NCI-H2029 (cell line): Measurements from ENCODE around the gene AKT1.
"Not testable (repeated sequence)": the region's sequence is repeated elsewhere in the genome, so short reads cannot be mapped to it uniquely, and the experiment has no call there.

Experiments used
- DNase-seq: peaks from one replicate; lab custom pipeline; 2025; lab: John Stamatoyannopoulos, UW

AKT1 gene

DNA sequence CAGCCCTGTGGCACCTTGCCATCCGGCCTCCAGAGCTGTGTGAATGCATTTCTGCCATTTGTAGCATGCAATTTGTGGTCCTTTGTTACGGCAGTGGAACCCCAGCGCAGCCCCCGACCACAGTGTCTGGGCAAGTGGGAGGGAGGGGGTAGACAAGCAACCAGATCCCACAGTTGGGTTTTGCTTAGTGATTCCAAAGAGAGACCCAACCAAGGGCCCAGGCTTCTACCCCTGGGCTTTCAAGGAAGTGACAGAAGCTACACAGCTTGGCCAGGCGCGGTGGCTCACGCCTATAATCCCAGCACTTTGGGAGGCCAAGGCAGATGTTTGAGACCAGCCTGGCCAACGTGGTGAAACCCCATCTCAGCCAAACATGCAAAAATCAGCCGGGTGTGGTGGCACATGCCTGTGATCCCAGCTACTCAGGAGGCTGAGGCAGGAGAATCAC, 23.2 kb upstream of the AKT1 start:
- no peak for DNase-seq

DNA sequence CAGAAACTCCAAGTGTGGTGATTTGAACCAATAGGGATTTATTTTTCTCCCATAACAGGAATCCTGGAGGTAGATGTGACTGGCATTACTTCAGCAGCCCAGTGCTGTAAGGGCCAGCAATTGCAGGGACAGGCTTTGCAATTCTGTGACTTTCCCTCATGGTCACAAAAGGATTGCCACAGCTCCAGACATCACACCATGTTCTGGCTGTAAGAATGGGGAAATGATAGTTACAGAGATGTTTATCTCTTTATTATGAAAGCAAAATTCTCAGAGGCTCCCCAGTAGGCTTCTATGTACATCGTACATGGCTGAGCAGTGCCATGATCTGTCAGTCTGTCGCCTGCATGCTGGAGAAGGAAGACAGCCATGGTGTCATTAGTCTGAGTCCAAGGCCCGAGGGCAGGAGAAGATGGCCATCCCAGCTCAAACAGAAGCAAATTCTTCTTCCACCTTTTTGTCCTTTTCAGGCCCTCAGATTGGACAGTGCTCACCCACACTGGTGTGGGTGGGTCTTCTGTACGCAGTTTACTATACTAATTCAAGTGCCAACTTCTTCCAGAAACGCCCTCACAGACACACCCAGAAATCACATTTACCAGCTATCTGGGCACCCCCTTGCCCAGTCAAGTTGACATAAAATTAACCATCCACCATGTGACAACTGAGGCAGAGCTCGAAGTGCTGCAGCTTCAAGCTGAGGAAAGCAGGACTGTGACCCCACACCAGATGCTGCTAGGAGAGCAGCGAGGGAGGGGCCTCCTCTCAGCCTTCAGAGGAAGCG, 22.6 kb upstream of the AKT1 start:
- DNase-seq, result no peak

DNA sequence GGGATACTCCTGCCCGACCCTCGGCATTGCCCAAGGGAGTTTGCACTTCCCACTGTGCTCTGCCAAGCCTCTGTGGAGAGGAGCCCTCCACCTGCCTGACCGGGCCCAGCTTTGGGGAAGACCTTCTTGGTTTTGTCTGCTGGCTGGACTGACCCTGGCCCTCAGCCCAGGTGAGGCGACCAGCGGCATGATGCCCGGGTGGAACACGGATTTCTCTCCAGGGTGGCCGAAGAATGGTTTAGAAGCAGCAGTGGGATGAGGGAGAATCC, 21.0 kb upstream of the AKT1 start:
- DNase-seq, result no peak

DNA sequence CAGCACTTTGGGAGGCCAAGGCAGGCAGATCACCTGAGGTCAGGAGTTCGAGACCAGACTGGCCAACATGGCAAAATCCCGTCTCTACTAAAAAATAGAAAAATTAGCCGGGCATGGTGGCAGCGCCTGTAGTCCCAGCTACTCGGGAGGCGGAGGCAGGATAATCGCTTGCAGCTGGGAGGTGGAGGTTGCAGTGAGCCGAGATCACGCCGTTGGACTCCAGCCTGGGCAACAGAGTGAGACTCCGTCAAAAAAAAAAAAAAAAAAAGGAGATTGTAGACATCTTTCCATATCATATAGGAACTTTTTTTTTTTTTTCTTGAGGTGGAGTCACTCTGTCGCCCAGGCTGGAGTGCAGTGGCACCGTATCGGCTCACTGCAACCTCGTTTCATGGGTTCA, 19.2 kb upstream of the AKT1 start:
- DNase-seq, result not testable (repeated sequence)

DNA sequence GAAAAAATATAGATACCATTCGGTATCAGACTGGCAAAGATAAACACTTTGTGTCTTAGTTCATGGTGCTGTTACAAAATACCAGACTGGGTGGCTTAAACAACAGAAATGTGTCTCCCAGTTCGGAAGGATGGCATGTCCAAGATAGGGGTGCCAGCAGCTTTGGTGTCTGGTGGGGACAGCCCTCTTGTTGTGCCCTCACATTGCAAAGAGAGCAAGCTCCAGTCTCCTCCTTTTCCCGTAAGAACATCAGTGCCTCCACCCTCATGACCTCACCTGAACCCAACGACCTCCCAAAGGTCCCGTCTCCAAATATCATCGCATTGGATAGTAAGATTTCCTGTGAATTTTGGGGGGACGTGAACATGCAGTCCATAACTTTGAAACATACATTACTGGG, 17.7 kb upstream of the AKT1 start:
- no peak for DNase-seq

DNA sequence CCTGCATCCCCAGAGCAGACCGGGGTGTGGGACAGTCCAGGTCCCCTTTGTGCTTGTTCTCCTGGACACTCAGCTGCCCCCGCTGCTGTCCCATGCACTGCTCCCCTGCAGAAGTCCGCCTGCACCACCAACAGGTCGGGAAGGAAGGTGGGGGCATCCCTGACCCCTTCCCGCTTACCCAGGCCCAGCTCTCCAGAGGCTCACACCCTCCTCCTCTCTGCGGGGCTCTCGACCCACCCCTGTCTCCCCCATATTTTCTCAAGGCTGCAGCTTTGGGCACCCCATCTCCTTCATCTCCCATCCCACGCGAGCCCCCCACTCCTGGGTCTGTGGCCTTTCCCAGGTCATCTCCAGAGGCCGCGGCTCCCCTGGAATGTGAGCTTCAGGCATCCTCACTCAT, 14.8 kb upstream of the AKT1 start:
- no peak for DNase-seq

DNA sequence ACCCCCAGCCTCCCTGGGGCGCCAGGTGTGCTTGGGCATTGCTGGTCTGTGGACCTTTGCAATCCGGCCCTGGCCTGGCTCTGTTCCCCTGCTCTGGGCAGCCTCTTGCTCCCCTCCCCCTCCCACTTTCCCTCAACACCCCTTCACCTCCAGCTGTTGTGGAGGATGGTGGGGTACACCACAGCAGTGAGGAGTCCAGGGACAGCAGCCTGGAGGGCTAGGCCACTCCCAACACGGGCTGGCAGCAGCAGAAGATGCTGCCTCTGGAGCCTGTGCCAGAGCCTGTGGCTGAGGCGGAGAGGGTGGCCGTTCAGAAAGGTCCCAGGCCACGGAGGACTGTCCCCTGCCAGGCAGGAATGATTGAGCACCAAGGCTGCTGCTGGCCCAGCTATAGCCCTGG, 12.9 kb upstream of the AKT1 start:
- DNase-seq, result no peak

DNA sequence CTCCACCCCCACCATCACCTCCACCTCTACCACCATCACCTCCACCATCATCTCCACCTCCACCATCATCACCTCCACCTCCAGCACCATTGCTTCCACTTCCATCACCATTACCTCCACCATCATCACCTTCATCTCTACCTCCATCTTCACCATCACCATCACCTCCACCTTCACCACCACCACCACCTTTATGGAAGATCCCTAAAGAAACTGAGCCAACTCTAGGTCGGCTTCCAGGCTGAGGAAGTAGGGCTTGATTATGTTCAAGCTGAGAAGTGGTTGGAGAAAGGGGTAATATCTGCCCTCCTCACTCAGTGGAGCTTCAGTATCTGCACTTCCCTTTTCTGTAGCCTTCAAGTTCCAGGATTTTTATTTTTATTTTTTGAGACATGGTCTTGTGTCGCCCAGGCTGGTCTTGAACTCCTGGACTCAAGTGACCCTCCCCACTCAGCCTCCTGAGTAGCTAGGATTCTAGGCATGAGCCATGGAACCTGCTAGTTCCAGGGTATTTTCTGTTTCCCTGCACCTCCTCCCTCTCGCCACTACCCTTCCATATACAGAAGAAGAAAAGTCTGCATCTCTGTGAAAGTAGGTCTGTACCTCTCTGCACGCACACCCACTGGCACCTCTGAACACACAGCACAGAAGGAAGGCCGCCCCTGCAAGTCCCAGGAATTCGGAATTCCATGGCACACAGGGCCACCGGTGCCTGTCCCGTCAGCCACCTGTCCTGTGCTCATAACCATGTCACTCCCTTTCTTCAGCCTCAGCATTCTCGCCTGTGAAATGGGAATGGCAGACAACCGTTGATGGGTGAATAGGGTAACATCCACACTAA, 11.3 kb upstream of the AKT1 start:
- DNase-seq, result no peak

DNA sequence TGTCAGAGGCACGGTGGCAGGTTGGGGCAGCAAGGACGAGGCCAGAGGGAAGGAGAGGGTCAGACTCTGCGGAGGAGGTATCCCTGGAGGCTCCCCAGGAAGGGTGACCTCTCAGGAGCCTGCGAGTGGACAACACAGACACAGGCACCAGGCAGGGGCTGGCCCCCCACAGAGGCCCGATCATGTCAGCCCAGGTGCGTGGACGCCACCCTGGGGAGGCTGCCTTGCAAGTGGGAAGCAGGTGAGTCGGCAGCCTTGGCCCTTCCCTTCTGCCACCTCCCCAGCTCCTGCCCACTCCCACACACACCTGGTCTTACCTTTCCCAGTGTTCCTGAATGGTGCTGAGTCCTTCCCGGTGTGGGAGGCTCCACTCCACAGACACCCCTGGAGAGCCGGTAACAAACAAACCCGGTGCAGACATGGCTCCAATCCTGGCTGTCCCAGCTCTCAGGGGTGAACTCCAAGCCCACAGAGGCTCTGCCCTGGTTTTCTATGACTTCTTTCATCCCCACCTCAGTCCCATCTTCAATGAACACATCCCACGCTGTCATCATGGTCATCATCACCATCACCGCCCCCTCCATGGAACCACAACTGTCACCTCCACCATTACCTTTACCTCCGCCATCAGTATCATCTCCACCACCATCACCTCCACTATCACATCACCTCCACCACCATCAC, 10.5 kb upstream of the AKT1 start:
- no peak for DNase-seq

DNA sequence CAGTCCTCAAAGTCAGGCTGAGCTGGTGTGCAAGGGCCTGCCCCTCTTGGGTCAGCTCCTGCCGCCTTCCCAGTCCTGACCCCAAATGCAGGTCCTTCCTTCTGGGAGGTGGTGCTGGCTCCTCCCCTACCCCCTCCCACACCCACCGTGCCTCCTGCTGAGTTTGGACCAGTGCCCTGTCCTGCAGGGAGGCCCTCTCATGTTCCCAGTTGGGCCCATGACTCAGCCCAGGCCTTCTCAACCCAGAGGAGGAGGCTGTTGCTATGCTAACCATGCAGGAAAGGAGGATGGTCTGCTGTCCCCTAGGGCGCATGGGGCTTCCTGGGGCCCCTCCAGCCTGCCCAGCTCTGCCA, 9.8 kb upstream of the AKT1 start:
- no peak for DNase-seq

DNA sequence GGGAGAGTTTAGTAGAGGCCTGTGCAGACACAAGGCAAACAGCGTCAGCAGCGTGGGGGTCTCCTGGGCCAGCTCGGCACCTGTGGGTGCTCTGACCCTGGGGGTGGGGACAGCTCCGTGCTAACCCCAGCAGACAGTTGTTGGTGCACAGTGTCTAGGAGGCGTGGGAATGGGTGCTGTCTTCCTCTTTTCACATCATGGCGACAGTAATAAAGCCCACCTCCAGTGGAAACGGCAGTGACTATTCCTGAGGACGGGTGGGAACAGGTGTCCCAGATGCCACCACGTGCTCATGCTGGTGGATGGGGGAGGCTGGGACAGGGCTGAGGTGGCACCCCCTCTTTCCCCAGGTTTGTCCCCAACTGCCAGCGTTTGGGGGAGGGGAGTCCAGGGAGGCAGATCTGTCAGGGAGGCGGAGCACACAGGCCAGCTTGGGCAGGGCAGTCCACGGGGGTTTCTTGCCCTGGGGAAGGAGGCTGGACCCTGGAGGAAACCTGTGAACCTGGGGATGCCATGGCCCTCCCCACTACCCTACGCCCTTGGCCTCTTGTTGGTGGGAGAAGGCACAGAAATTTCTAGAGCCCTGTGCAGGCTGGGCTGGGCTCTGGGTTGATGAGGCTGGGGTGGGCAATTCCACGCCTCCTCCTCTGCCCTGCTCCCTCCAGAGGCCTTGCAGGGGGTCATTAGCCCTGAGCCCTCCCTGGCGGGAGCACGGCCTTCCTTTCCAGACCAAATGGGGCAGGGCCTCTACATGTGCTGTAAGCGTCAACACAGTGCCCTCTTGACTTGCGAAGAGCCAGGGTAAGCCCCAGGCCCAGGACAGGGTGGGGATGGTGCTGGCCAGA, 9.2 kb upstream of the AKT1 start:
- DNase-seq, result no peak

DNA sequence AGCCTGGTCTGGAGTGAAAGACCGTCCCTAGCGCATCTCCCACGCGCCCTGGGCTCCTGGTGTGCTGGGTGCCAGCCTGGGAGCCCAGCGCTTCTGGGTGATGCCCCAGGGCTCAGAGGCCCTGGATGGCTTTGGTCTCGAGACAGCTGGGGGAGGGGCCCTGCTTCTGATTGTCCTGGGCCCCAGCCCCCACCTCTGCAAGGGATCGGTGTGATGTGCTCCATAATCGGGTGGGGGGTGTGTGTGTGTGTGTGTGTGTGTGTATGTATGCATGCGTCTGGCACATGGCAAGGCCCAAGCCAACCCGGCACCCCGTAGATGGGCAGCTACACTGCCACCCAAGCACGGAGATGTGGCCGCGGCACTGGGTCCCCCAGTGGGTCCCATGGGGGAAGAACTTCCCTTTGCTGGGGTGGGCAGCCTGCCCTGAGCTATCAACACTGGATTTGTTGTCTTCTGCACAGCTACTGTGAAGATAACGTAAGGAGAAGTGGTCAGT, 8.4 kb upstream of the AKT1 start:
- DNase-seq, result no peak

DNA sequence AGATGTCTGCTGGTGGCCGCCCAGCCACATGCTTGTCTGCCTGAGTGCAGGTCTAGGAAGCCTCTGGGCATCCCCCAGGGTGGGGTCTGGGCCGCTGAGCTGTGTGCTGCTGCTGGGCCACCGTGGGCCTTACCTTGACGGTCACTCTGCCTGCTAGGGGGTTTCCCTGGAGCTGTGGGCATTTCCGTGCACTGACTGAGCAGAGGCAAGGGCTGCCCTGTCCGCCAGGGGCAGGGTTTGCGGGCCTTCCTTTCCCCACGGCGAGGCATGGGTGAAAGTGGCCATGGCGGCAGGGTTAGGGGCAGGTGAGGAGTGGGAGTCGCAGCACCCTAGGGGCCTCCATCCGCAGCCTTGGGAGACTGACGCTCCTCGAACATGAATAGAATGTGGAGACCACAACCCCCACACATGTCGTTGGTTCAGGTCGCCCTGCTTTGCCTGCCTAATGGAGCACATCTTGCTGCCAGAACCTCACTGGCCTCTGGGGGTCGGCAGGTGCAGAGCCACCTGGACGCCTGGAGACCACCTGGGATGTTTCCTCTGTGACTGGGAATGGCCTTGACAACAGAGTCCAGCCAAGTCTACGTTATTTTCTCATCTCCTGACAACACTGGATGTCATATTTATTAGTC, 7.8 kb upstream of the AKT1 start:
- DNase-seq, result no peak

DNA sequence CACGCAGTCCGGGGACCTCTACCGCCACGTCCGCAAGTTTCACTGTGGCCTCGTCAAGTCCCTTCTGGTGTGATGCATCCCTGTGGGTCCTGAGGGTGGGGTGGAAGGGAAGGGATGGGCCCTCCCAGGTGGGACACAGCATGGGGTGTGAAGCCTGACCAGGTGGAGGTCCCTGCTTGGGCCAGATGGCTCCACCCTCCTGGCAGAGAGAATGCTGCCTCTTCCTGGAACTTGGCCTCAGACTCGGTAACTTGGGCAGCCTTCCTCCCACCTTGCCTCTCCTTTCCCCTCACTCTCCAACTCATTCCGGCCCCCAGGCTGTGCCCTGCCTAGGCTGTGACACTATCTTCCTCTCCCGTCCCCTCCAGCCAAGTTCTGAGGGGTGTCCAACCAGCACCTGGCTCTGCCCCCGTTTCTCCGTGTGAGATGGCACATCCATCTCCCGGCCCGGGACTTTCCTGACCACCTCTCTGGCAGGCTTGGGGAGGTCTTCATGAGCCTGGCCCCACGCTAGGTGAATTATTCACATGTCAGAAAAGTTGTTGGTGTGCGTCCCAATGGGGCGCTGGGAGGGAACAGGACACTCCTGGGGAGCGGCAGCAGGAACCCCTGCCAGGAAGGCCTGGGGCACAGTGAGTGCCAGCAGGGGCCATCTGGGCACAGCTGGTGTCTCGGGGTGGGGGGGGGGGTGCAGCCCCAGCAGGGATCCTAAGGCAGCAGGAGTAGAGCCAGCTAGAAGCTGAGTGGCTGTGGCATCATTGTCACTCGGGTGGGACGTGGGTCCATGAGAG, 7.0 kb upstream of the AKT1 start:
- DNase-seq, result no peak

DNA sequence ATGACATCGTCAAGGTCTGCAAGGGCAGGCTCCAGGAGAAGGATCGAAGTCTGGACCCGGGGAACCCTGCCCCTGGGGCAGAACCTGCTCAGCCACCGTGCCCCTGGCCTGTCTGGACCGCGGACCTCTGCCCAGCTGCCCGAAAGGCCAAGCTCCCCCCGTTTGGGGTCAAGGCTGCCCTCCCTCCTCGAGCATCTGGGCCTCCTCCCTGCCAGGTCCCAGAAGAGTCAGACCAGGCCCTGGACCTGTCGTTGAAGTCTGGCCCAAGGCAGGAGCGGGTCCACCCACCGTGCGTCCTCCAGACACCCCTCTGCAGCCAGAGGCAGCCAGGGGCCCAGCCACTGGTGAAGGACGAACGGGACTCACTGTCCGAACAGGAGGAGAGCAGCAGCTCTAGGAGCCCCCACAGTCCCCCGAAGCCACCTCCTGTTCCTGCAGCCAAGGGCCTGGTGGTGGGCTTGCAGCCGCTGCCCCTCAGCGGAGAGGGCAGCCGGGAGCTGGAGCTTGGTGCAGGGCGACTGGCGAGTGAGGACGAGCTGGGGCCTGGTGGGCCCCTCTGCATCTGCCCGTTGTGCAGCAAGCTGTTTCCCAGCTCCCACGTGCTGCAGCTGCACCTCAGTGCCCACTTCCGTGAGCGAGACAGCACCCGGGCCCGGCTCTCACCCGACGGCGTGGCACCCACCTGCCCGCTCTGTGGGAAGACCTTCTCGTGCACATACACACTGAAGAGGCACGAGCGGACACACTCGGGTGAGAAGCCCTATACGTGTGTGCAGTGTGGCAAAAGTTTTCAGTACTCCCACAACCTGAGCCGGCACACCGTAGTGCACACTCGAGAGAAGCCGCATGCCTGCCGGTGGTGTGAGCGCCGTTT, 6.2 kb upstream of the AKT1 start:
- no peak for DNase-seq

DNA sequence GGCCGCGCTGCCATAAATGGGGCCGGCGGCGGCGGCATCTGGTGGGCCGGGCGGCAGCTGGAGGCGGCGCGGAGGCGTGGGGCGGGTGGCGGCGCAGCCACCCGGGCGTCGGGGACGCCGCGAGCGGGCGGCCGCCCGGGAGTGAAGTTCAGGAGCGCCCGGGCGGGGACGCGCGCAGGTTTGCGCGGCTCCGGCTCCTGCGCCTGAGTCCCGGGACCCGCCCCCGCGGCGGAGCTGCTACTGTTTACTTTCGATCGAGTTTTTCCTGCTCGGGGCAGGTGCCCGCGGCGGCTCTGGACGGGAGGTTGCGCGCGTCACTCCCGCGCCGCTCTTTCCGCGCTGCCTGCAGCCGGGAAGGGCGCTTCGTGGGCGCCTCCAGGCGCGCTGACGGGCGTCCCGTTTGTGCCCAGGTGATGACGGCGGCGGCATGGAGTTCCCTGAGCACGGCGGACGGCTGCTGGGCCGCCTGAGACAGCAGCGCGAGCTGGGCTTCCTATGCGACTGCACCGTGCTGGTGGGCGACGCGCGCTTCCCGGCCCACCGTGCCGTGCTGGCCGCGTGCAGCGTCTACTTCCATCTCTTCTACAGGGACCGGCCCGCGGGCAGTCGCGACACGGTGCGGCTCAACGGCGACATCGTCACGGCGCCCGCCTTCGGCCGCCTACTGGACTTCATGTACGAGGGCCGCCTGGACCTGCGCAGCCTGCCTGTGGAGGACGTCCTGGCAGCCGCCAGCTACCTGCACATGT, 5.4 kb upstream of the AKT1 start, which contains the start of gene ZBTB42:
Gene ZBTB42, plus strand, starts transcription at position 331 of the 749 bp plus-strand sequence. Its CDS starts 97 bp downstream, at position 428.
- DNase-seq, result peak; percentile 32

DNA sequence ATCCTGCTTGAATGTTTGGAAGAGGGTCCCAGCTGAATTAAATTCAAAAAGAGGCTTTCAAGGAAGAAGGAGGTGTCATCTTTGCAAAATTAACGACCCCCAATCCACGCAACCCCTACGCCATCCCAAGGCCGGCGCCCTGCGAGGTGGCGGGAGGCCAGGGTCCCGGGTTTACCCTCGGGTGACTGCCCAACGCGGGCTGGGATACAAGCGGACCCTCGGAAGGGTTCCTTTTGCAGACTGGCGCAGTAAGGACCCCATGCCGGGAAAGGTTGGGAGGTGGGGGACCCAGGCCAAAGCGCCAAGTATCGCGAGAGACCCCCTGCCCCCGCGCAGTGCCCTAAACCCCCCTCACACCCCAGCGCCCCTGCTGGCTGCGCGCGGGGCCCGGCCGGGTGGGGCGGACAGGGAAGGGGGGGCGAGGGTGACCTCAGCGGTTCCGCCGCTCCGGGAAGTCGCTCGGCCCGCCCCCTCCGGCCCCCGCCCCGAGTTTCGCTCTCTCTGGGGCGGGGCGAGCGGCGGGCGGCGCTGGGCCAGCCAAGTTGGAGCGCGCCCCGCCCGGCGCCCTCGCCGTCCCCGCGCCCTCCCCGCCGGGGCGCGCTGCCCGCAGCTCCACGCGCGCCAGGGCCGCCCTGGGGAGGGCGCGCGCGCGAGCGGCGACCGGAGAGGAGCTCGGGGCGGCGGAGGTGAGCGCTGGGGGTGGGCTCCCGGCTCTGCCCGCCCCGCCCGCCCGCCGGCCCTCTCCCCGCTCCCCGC, 4.6 kb upstream of the AKT1 start:
- DNase-seq, result no peak
